ENCODE data around the gene GPR137B. TPM values are rescaled to one million over a fixed set of nuclear protein-coding genes. Genes with fewer than 3 reads are reported as not detected.

The GPR137B gene
- total RNA-seq, 4 donors from 2014 or later: 6.0 to 16.2 (median 11.5) TPM

GRCh38 chr1:236213534-236213933 lies 71.2 kb downstream of the GPR137B start:
- Histone ChIP-seq H3K4me1 (no peaks in the 10 kb centered on the region), H3K4me3 (no peak overlapping the region), H3K9me3 (no peaks in the 10 kb centered on the region), H3K27ac (no peak overlapping the region), H3K27me3 (no peaks in the 10 kb centered on the region), H3K36me3 (no peaks in the 10 kb centered on the region)
- in situ Hi-C loops (cut with MboI; ENCODE audit: low pct_ligation_motif_present in 1 of 4, low pct_unique_long_range_greater_than_20kb in 1 of 4, low sequenced_read_pairs in 3 of 4) (no loop called here), intact Hi-C loops (cut with DNase I; ENCODE audit: low total_unique reads) (loop anchor here (5.0 kb wide), 1 partner anchor 1746 kb away; no protein-coding TSS in a partner anchor)
- TF ChIP-seq CTCF (IDR thresholded peaks at IDR 0.05) (no peak), POLR2AphosphoS5 (IDR thresholded peaks at IDR 0.05) (no peak), POLR2A (IDR thresholded peaks at IDR 0.05) (no peak), EP300 (IDR thresholded peaks at IDR 0.05; ENCODE audit: low read depth) (no peak)
- DNase-seq: no peak
- WGBS, 2 donors (ENCODE audit: low coverage in 1 of 2): 90 to 93% methylated on average over 3 of the region's 3 CpGs

- in situ Hi-C loops (cut with MboI; ENCODE audit: low pct_ligation_motif_present in 1 of 4, low pct_unique_long_range_greater_than_20kb in 1 of 4, low sequenced_read_pairs in 3 of 4): no loop called here
- Histone ChIP-seq H3K27me3 (no peaks in the 10 kb centered on the region), H3K9me3 (no peaks in the 10 kb centered on the region), H3K36me3 (no peaks in the 10 kb centered on the region), H3K27ac (no peak overlapping the region), H3K4me1 (no peaks in the 10 kb centered on the region), H3K4me3 (no peak overlapping the region)
- intact Hi-C loops (cut with DNase I; ENCODE audit: low total_unique reads): loop anchor here (5.0 kb wide), 1 partner anchor 1747 kb away; no protein-coding TSS in a partner anchor
- whole genome bisulfite sequencing, 2 donors (ENCODE audit: low coverage in 1 of 2): 82 to 90% methylated on average over 1 of the region's 1 CpG
- TF ChIP-seq EP300 (IDR thresholded peaks at IDR 0.05; ENCODE audit: low read depth) (no peak), POLR2A (IDR thresholded peaks at IDR 0.05) (no peak), CTCF (IDR thresholded peaks at IDR 0.05) (no peak), POLR2AphosphoS5 (IDR thresholded peaks at IDR 0.05) (no peak)
- DNase-seq: no peak
These were observed 72.4 kb downstream of the GPR137B start for GRCh38 chr1:236214761-236215160.

- Histone ChIP-seq H3K4me3 (no peak overlapping the region), H3K9me3 (no peaks in the 10 kb centered on the region), H3K27ac (no peak overlapping the region), H3K36me3 (no peaks in the 10 kb centered on the region), H3K4me1 (no peaks in the 10 kb centered on the region), H3K27me3 (no peaks in the 10 kb centered on the region)
- in situ Hi-C loops (cut with MboI; ENCODE audit: low pct_ligation_motif_present in 1 of 4, low pct_unique_long_range_greater_than_20kb in 1 of 4, low sequenced_read_pairs in 3 of 4): no loop called here
- 96 to 100% methylated on average over 1 of the region's 1 CpG for WGBS, 2 donors (ENCODE audit: low coverage in 1 of 2)
- no peak for DNase-seq
- TF ChIP-seq EP300 (IDR thresholded peaks at IDR 0.05; ENCODE audit: low read depth): no peak
- TF ChIP-seq POLR2AphosphoS5 (IDR thresholded peaks at IDR 0.05): no peak
- TF ChIP-seq POLR2A (IDR thresholded peaks at IDR 0.05): no peak
- no peak for TF ChIP-seq CTCF (IDR thresholded peaks at IDR 0.05)
- intact Hi-C loops (cut with DNase I; ENCODE audit: low total_unique reads): no loop called here
These were observed 78.1 kb downstream of the GPR137B start for GRCh38 chr1:236220473-236220872.

GRCh38 chr1:236222632-236223031 lies 80.3 kb downstream of the GPR137B start:
- no peak for DNase-seq
- TF ChIP-seq EP300 (IDR thresholded peaks at IDR 0.05; ENCODE audit: low read depth) (no peak), POLR2A (IDR thresholded peaks at IDR 0.05) (no peak), CTCF (IDR thresholded peaks at IDR 0.05) (no peak), POLR2AphosphoS5 (IDR thresholded peaks at IDR 0.05) (no peak)
- Histone ChIP-seq H3K27ac (no peak overlapping the region), H3K4me1 (no peaks in the 10 kb centered on the region), H3K4me3 (no peak overlapping the region), H3K9me3 (no peaks in the 10 kb centered on the region), H3K27me3 (no peaks in the 10 kb centered on the region), H3K36me3 (peaks cover 0 to 4% (median 0%) of the 10 kb centered on the region in 4 donors)
- 86% methylated on average over 1 of the region's 1 CpG; no CpG with 5 or more reads in 1 of the 2 donors for WGBS, 2 donors (ENCODE audit: low coverage in 1 of 2)
- intact Hi-C loops (cut with DNase I; ENCODE audit: low total_unique reads) (no loop called here), in situ Hi-C loops (cut with MboI; ENCODE audit: low pct_ligation_motif_present in 1 of 4, low pct_unique_long_range_greater_than_20kb in 1 of 4, low sequenced_read_pairs in 3 of 4) (no loop called here)

Measured in transverse colon (tissue), 4 donors.